Endodermal cell (in vitro differentiated cells): ENCODE results near the gene CCM2. TPM values are rescaled to one million over a fixed set of nuclear protein-coding genes. Genes with fewer than 3 reads are reported as not detected.

ENCODE experiments used
- DNase-seq: peaks from one replicate; pipeline ENCODE4 v3.0.0-alpha.2; 2017
- H3K27ac ChIP-seq: 2 replicates; pipeline ENCODE4 v1.5.1; 2013; ENCODE audit warnings: mild to moderate bottlenecking, low read depth, low read length, moderate library complexity
- H3K27me3 ChIP-seq: 2 replicates; pipeline ENCODE4 v1.6.1; 2013; ENCODE audit warnings: mild to moderate bottlenecking, low read length, moderate library complexity; ENCODE audit not compliant: insufficient read depth, control insufficient read depth, poor library complexity, severe bottlenecking
- H3K36me3 ChIP-seq: 2 replicates; pipeline ENCODE4 v1.7.0; 2013; ENCODE audit warnings: mild to moderate bottlenecking, low read length, moderate library complexity; ENCODE audit not compliant: control insufficient read depth, insufficient read depth
- H3K4me1 ChIP-seq: one replicate; pipeline ENCODE4 v1.7.0; 2013; ENCODE audit warnings: low read length; ENCODE audit not compliant: control insufficient read depth, insufficient read depth
- H3K4me3 ChIP-seq: 2 replicates; pipeline ENCODE4 v1.5.1; 2013; ENCODE audit warnings: mild to moderate bottlenecking, low read length, moderate library complexity
- H3K9ac ChIP-seq: 2 replicates; pipeline ENCODE4 v1.6.1; 2013; ENCODE audit warnings: mild to moderate bottlenecking, low read length, moderate library complexity; ENCODE audit not compliant: poor library complexity, severe bottlenecking; ENCODE audit errors: extremely low read depth
- H3K9me3 ChIP-seq: 2 replicates; pipeline ENCODE4 v1.6.1; 2013; ENCODE audit warnings: mild to moderate bottlenecking, low read length, moderate library complexity; ENCODE audit not compliant: control insufficient read depth
- H3K27ac Mint-ChIP-seq: 2 replicates; pipeline ENCODE4 v1.8.0; 2020; ENCODE audit warnings: mixed read lengths
- H3K27me3 Mint-ChIP-seq: 2 replicates; pipeline ENCODE4 v1.8.0; 2021; ENCODE audit warnings: mild to moderate bottlenecking, mixed read lengths; ENCODE audit not compliant: insufficient read depth
- H3K36me3 Mint-ChIP-seq: 2 replicates; pipeline ENCODE4 v1.8.0; 2020; ENCODE audit warnings: low read depth, mixed read lengths
- H3K4me1 Mint-ChIP-seq: 2 replicates; pipeline ENCODE4 v1.8.0; 2020; ENCODE audit warnings: mixed read lengths
- H3K4me3 Mint-ChIP-seq: 2 replicates; pipeline ENCODE4 v1.8.0; 2020; ENCODE audit warnings: mild to moderate bottlenecking, moderate library complexity, mixed read lengths
- H3K9me3 Mint-ChIP-seq: 2 replicates; pipeline ENCODE4 v1.8.0; 2020; ENCODE audit warnings: mild to moderate bottlenecking, mixed read lengths
- WGBS, 2 experiments: methylation state at CpG; one replicate each; pipeline versions ENCODE4 v1.1.5 to v1.1.7; 2013; ENCODE audit warnings: missing lambda C conversion rate in 2 of 2, mixed read lengths in 1 of 2; ENCODE audit not compliant: insufficient coverage in 1 of 2, insufficient read length in 1 of 2; 5-methylcytosine and 5-hydroxymethylcytosine counted together
- total RNA-seq, 2 donors: library from RNA; stranded (reverse); fragmentation: NEBNext Ultra II Directional in 1 of 2; extraction: Animal tissue kit (Norgen Biotek cat#: 25700) in 1 of 2; gene quantifications; 2 replicates in 1 of 2; 3 replicates in 1 of 2; pipeline ENCODE4 v1.2.1, GENCODE V29; 2021
- TF ChIP-seq, protein P1 (sequence below): fragments of 200-600 bp; sonication (generic); conservative IDR thresholded peaks from 2 replicates; pipeline ENCODE4 v1.5.0; 2021; ENCODE audit warnings: antibody characterized with exemption, mild to moderate bottlenecking

CCM2 gene
- total RNA-seq, 2 donors from 2014 or later = 37.4 to 38.1 TPM

- Histone ChIP-seq H3K4me3 (peak overlapping the region; percentile 98), H3K4me1 (no peaks in the 10 kb centered on the region), H3K27ac (no peak overlapping the region), H3K9ac (no peak overlapping the region), H3K27me3 (no peaks in the 10 kb centered on the region), H3K36me3 (peaks cover 41% of the 10 kb centered on the region), H3K9me3 (no peaks in the 10 kb centered on the region)
- no peaks in the 10 kb centered on the region for H3K9me3 Mint-ChIP-seq
- no peaks in the 10 kb centered on the region for H3K27me3 Mint-ChIP-seq
- H3K4me1 Mint-ChIP-seq = peaks cover 29% of the 10 kb centered on the region
- DNase-seq = no peak
- WGBS, 2 experiments = 82 to 83% methylated on average over 2 to 3 of the region's 3 CpGs
- peaks cover 44% of the 10 kb centered on the region for H3K36me3 Mint-ChIP-seq
- H3K4me3 Mint-ChIP-seq = peak overlapping the region; percentile 99
- TF ChIP-seq, protein P1, sequence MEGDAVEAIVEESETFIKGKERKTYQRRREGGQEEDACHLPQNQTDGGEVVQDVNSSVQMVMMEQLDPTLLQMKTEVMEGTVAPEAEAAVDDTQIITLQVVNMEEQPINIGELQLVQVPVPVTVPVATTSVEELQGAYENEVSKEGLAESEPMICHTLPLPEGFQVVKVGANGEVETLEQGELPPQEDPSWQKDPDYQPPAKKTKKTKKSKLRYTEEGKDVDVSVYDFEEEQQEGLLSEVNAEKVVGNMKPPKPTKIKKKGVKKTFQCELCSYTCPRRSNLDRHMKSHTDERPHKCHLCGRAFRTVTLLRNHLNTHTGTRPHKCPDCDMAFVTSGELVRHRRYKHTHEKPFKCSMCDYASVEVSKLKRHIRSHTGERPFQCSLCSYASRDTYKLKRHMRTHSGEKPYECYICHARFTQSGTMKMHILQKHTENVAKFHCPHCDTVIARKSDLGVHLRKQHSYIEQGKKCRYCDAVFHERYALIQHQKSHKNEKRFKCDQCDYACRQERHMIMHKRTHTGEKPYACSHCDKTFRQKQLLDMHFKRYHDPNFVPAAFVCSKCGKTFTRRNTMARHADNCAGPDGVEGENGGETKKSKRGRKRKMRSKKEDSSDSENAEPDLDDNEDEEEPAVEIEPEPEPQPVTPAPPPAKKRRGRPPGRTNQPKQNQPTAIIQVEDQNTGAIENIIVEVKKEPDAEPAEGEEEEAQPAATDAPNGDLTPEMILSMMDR = no peak
- H3K27ac Mint-ChIP-seq = peak overlapping the region; percentile 99
These were observed 15.6 kb upstream of the CCM2 start for GRCh38 chr7:44984478-44984758.

DNA sequence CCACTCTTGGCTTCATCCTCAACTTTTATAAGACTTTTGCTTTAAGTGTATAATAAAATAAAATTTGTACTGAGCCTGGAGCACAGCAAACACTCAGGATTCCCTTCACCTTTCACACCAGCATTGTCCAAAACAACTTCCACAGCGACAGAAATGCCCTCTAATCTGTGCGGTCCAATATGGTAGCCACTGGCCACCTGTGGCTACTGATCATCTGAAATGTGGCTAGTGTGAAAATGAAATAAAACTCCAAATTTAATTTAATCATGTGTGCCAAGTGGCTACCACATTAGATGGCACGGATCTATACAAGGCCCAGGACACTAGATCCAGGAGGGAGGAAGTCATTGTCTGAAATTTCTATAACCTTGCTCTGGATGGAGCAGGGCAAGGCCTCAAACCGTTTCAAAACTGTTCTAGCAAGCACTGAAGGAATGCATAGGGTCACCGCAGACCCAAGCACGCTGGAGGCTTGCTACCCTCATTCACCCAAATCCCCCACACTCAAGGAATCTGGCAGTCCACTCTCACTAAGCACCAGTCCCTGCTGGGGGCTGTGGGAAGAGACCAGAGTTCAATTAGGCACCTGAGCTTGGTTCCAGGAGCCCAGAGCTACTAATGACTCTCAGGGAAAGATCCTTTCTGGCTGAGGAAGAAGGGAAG lies 14.8 kb upstream of the CCM2 start:
- no peaks in the 10 kb centered on the region for H3K9me3 Mint-ChIP-seq
- 73 to 84% methylated on average over 3 to 6 of the region's 6 CpGs for WGBS, 2 experiments
- Histone ChIP-seq H3K4me3 (peak overlapping the region; percentile 98), H3K9ac (peak overlapping the region; percentile 92), H3K27ac (no peak overlapping the region), H3K36me3 (peaks cover 41% of the 10 kb centered on the region), H3K4me1 (no peaks in the 10 kb centered on the region), H3K9me3 (no peaks in the 10 kb centered on the region), H3K27me3 (no peaks in the 10 kb centered on the region)
- no peak for DNase-seq
- H3K4me3 Mint-ChIP-seq = peak overlapping the region; percentile 99
- peak overlapping the region; percentile 99 for H3K27ac Mint-ChIP-seq
- TF ChIP-seq, protein P1 = no peak
- no peaks in the 10 kb centered on the region for H3K27me3 Mint-ChIP-seq
- H3K36me3 Mint-ChIP-seq = peaks cover 44% of the 10 kb centered on the region
- peaks cover 29% of the 10 kb centered on the region for H3K4me1 Mint-ChIP-seq

DNA sequence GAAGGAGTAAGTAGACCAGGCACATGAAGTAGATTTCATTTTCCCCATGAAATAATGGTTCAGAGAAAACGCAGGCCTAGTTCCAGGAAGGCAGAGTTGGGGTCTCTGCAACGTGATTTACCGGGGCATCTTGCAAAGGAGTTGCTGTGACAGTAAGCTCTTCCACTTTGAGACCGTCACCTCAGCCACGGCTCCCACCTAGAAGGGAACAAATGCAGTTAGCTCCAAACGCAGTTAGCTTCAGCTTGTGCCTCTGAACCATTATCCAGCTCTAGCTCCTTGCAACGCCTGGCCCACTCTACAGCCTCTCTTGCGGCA lies 14.1 kb upstream of the CCM2 start:
- Histone ChIP-seq H3K36me3 (peaks cover 37% of the 10 kb centered on the region), H3K27me3 (no peaks in the 10 kb centered on the region), H3K27ac (peak overlapping the region; percentile 92), H3K9ac (peak overlapping the region; percentile 92), H3K9me3 (no peaks in the 10 kb centered on the region), H3K4me1 (no peaks in the 10 kb centered on the region), H3K4me3 (peak overlapping the region; percentile 98)
- Mint-ChIP-seq H3K27me3 (no peaks in the 10 kb centered on the region), H3K9me3 (no peaks in the 10 kb centered on the region), H3K4me1 (peaks cover 31% of the 10 kb centered on the region), H3K27ac (peak overlapping the region; percentile 99), H3K4me3 (peak overlapping the region; percentile 99), H3K36me3 (peaks cover 41% of the 10 kb centered on the region)
- no peak for DNase-seq
- TF ChIP-seq, protein P1 = no peak
- 4 to 6% methylated on average over 8 of the region's 8 CpGs for WGBS, 2 experiments
